GM23338 (cell line): ENCODE measurements around the gene OR14C36. TPM values are rescaled to one million over a fixed set of nuclear protein-coding genes. Genes with fewer than 3 reads are reported as not detected.

Experiments used
- ATAC-seq: fragments of 200-7000 bp; cut with Tn5 transposase; 3 replicates; pipeline ENCODE4 v1.9.1; 2020
- DNase-seq: peaks from one replicate; pipeline ENCODE4 v3.0.0-alpha.2; 2015; ENCODE audit warnings: low spot score
- H2AFZ ChIP-seq: fragments of 200-600 bp; sonication (generic); 2 replicates; pipeline ENCODE4 v1.8.0; 2016; ENCODE audit warnings: antibody characterized with exemption, mild to moderate bottlenecking, moderate library complexity
- H3F3A ChIP-seq: fragments of 200-600 bp; sonication (generic); replicated peaks from 2 replicates; pipeline ENCODE4 v1.8.0; 2017; ENCODE audit warnings: antibody characterized with exemption, mixed run types, low read depth
- H3K27ac ChIP-seq: fragments of 200-600 bp; sonication (generic); 2 replicates; pipeline ENCODE4 v1.6.1; 2016; ENCODE audit warnings: low read depth
- H3K27me3 ChIP-seq: fragments of 200-600 bp; sonication (generic); 2 replicates; pipeline ENCODE4 v1.8.0; 2016; ENCODE audit warnings: mild to moderate bottlenecking, mixed run types, moderate library complexity; ENCODE audit not compliant: insufficient read depth
- H3K36me3 ChIP-seq: fragments of 200-600 bp; sonication (generic); 2 replicates; pipeline ENCODE4 v1.8.0; 2016; ENCODE audit warnings: mild to moderate bottlenecking; ENCODE audit not compliant: insufficient read depth
- H3K4me1 ChIP-seq: fragments of 200-600 bp; sonication (generic); 2 replicates; pipeline ENCODE4 v1.8.0; 2016; ENCODE audit warnings: mild to moderate bottlenecking, moderate library complexity; ENCODE audit not compliant: insufficient read depth
- H3K4me2 ChIP-seq: fragments of 200-600 bp; sonication (generic); 2 replicates; pipeline ENCODE4 v1.7.1; 2017; ENCODE audit warnings: mixed run types
- H3K4me3 ChIP-seq: fragments of 200-600 bp; sonication (generic); 2 replicates; pipeline ENCODE4 v1.6.1; 2016; ENCODE audit warnings: mixed run types
- H3K79me2 ChIP-seq: fragments of 200-600 bp; sonication (generic); replicated peaks from 2 replicates; pipeline ENCODE4 v1.8.0; 2017; ENCODE audit warnings: mild to moderate bottlenecking; ENCODE audit not compliant: insufficient read depth
- H3K9me2 ChIP-seq: fragments of 200-600 bp; sonication (generic); 2 replicates; pipeline ENCODE4 v1.8.0; 2017; ENCODE audit not compliant: insufficient read depth
- H4K20me1 ChIP-seq: fragments of 200-600 bp; sonication (generic); replicated peaks from 2 replicates; pipeline ENCODE4 v1.8.0; 2017; ENCODE audit warnings: mild to moderate bottlenecking; ENCODE audit not compliant: insufficient read depth
- H3K27ac Mint-ChIP-seq: 2 replicates; pipeline ENCODE4 v1.8.0; 2020; ENCODE audit warnings: inconsistent platforms, mild to moderate bottlenecking, moderate library complexity, mixed read lengths
- H3K27me3 Mint-ChIP-seq: 3 replicates; pipeline ENCODE4 v1.8.0; 2022; ENCODE audit warnings: low read depth, mild to moderate bottlenecking, moderate library complexity, mixed read lengths, inconsistent platforms; ENCODE audit not compliant: insufficient read depth, poor library complexity
- H3K36me3 Mint-ChIP-seq: 3 replicates; pipeline ENCODE4 v1.8.0; 2021; ENCODE audit warnings: low read depth, mild to moderate bottlenecking, inconsistent platforms, moderate library complexity, mixed read lengths
- H3K4me1 Mint-ChIP-seq: 3 replicates; pipeline ENCODE4 v1.8.0; 2020; ENCODE audit warnings: mild to moderate bottlenecking, inconsistent platforms, mixed read lengths
- H3K4me3 Mint-ChIP-seq: 3 replicates; pipeline ENCODE4 v1.8.0; 2021; ENCODE audit warnings: moderate library complexity, mild to moderate bottlenecking, inconsistent platforms, mixed read lengths
- H3K9me3 Mint-ChIP-seq: 3 replicates; pipeline ENCODE4 v1.8.0; 2020; ENCODE audit warnings: moderate library complexity, mild to moderate bottlenecking, inconsistent platforms, mixed read lengths
- CREB1 ChIP-seq: fragments of 250-450 bp; sonication (Bioruptor Pico); IDR thresholded peaks from 2 replicates; pipeline ENCODE4 v1.5.0; 2020; ENCODE audit warnings: low read depth, mild to moderate bottlenecking, moderate library complexity
- EZH2 ChIP-seq: fragments of 200-600 bp; sonication (generic); IDR thresholded peaks from one replicate; pipeline ENCODE4 v1.8.0; 2017; ENCODE audit warnings: antibody characterized with exemption, mild to moderate bottlenecking, low read depth; ENCODE audit not compliant: unreplicated experiment
- EZH2phosphoT487 ChIP-seq: fragments of 200-600 bp; sonication (generic); IDR thresholded peaks from one replicate; pipeline ENCODE4 v1.8.1; 2018; ENCODE audit warnings: antibody characterized with exemption; ENCODE audit not compliant: unreplicated experiment
- JUNB ChIP-seq: IDR thresholded peaks from one replicate; pipeline ENCODE4 v1.6.1; 2016; ENCODE audit warnings: antibody characterized with exemption; ENCODE audit not compliant: unreplicated experiment
- NANOG ChIP-seq: IDR thresholded peaks from 2 replicates; pipeline ENCODE4 v1.6.1; 2016; ENCODE audit warnings: antibody characterized with exemption, borderline replicate concordance
- POLR2AphosphoS5 ChIP-seq: IDR thresholded peaks from 2 replicates; pipeline ENCODE4 v1.6.1; 2016; ENCODE audit warnings: antibody characterized with exemption, low read depth
- STAT1 ChIP-seq: IDR thresholded peaks from one replicate; pipeline ENCODE4 v1.6.1; 2016; ENCODE audit warnings: antibody characterized with exemption; ENCODE audit not compliant: unreplicated experiment
- polyA plus RNA-seq: library from polyadenylated mRNA; unstranded; fragments of >200 nt; fragmentation: Nextera tagmentation; extraction: Ambion mirVana; gene quantifications from 2 replicates; pipeline ENCODE4 v1.2.1, GENCODE V29; 2016
- total RNA-seq: library from RNA; depleted of rRNA; stranded (reverse); fragments of >200 nt; shearing (Covaris generic); gene quantifications from 2 replicates; pipeline ENCODE4 v1.2.3, GENCODE V29; 2014
- TF ChIP-seq, protein P1 (sequence below): IDR thresholded peaks from 2 replicates; pipeline ENCODE4 v1.6.1; 2016; ENCODE audit warnings: antibody characterized with exemption
- TF ChIP-seq, protein P2 (sequence below), 2 experiments: fragments of 200-600 bp in 1 of 2; sonication (generic) in 1 of 2; conservative IDR thresholded peaks; 2 replicates each; pipeline versions ENCODE4 v1.5.1 to v1.6.1; 2016 to 2017; ENCODE audit warnings: antibody characterized with exemption in 2 of 2, low read depth in 2 of 2, mild to moderate bottlenecking in 2 of 2, moderate library complexity in 1 of 2
- TF ChIP-seq, protein P3 (sequence below): fragments of 250-450 bp; sonication (Bioruptor Pico); IDR thresholded peaks from 2 replicates; pipeline ENCODE4 v1.5.0; 2020; ENCODE audit warnings: mild to moderate bottlenecking, moderate library complexity
- TF ChIP-seq, protein P4 (sequence below): IDR thresholded peaks from one replicate; pipeline ENCODE4 v1.6.1; 2018; ENCODE audit warnings: antibody characterized with exemption; ENCODE audit not compliant: unreplicated experiment

OR14C36 gene
- total and polyA plus RNA-seq, 2 experiments from 2014 or later, result not detected

DNA sequence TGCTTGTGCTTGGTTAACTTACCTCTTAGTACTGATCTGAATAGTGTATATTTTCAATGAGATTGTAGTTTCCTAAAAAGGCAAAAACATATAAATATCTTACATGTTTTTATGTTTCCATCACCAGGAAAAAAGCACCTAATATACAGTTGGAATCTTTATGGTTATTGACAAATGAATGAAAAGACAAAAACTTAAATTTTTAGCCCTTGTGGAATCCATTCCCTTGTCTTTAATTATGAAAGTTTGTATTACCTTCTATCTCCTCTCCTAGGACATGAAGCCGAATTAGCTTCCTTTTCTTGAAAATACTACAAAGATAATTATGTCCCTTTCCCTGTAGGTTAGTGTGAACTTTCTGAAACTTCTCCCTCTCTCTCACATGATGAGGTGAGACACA lies 45.3 kb upstream of the OR14C36 start, which contains the start of gene OR2T12:
Gene OR2T12, minus strand, starts transcription at position 101 of the 400 bp plus-strand sequence. CDS start 7,846 bp downstream, outside the sequence.
- Histone ChIP-seq H3K4me2 (no peak within 1 kb of the TSS), H3K79me2 (no peaks in the 10 kb centered on the region), H3K9me2 (no peaks in the 10 kb centered on the region), H3K27me3 (no peaks in the 10 kb centered on the region), H3K27ac (no peak within 1 kb of the TSS), H3K4me1 (no peaks in the 10 kb centered on the region), H3K36me3 (0 out of 2 replicates have a peak, but pooled peaks cover 4% of the 10 kb centered on the region), H4K20me1 (no peaks in the 10 kb centered on the region), H3K4me3 (no peak within 1 kb of the TSS), H2AFZ (no peak within 1 kb of the TSS), H3F3A (no peaks in the 10 kb centered on the region)
- Mint-ChIP-seq H3K27ac (no peak within 1 kb of the TSS), H3K4me3 (no peak within 1 kb of the TSS), H3K4me1 (no peaks in the 10 kb centered on the region), H3K27me3 (peaks cover 2% of the 10 kb centered on the region), H3K36me3 (peaks cover 22% of the 10 kb centered on the region), H3K9me3 (peaks cover 79% of the 10 kb centered on the region)
- no peak for ATAC-seq
- TF ChIP-seq, protein P1, sequence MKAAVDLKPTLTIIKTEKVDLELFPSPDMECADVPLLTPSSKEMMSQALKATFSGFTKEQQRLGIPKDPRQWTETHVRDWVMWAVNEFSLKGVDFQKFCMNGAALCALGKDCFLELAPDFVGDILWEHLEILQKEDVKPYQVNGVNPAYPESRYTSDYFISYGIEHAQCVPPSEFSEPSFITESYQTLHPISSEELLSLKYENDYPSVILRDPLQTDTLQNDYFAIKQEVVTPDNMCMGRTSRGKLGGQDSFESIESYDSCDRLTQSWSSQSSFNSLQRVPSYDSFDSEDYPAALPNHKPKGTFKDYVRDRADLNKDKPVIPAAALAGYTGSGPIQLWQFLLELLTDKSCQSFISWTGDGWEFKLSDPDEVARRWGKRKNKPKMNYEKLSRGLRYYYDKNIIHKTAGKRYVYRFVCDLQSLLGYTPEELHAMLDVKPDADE, result no peak
- no peak for TF ChIP-seq POLR2AphosphoS5
- TF ChIP-seq STAT1, result no peak
- no peak for TF ChIP-seq NANOG
- TF ChIP-seq, protein P2, sequence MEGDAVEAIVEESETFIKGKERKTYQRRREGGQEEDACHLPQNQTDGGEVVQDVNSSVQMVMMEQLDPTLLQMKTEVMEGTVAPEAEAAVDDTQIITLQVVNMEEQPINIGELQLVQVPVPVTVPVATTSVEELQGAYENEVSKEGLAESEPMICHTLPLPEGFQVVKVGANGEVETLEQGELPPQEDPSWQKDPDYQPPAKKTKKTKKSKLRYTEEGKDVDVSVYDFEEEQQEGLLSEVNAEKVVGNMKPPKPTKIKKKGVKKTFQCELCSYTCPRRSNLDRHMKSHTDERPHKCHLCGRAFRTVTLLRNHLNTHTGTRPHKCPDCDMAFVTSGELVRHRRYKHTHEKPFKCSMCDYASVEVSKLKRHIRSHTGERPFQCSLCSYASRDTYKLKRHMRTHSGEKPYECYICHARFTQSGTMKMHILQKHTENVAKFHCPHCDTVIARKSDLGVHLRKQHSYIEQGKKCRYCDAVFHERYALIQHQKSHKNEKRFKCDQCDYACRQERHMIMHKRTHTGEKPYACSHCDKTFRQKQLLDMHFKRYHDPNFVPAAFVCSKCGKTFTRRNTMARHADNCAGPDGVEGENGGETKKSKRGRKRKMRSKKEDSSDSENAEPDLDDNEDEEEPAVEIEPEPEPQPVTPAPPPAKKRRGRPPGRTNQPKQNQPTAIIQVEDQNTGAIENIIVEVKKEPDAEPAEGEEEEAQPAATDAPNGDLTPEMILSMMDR (conservative IDR thresholded peaks at IDR 0.05; ENCODE audit: low read depth in 2 of 2), result no peak
- TF ChIP-seq JUNB, result no peak
- no peak for TF ChIP-seq EZH2phosphoT487
- no peak for TF ChIP-seq EZH2
- TF ChIP-seq, protein P3, sequence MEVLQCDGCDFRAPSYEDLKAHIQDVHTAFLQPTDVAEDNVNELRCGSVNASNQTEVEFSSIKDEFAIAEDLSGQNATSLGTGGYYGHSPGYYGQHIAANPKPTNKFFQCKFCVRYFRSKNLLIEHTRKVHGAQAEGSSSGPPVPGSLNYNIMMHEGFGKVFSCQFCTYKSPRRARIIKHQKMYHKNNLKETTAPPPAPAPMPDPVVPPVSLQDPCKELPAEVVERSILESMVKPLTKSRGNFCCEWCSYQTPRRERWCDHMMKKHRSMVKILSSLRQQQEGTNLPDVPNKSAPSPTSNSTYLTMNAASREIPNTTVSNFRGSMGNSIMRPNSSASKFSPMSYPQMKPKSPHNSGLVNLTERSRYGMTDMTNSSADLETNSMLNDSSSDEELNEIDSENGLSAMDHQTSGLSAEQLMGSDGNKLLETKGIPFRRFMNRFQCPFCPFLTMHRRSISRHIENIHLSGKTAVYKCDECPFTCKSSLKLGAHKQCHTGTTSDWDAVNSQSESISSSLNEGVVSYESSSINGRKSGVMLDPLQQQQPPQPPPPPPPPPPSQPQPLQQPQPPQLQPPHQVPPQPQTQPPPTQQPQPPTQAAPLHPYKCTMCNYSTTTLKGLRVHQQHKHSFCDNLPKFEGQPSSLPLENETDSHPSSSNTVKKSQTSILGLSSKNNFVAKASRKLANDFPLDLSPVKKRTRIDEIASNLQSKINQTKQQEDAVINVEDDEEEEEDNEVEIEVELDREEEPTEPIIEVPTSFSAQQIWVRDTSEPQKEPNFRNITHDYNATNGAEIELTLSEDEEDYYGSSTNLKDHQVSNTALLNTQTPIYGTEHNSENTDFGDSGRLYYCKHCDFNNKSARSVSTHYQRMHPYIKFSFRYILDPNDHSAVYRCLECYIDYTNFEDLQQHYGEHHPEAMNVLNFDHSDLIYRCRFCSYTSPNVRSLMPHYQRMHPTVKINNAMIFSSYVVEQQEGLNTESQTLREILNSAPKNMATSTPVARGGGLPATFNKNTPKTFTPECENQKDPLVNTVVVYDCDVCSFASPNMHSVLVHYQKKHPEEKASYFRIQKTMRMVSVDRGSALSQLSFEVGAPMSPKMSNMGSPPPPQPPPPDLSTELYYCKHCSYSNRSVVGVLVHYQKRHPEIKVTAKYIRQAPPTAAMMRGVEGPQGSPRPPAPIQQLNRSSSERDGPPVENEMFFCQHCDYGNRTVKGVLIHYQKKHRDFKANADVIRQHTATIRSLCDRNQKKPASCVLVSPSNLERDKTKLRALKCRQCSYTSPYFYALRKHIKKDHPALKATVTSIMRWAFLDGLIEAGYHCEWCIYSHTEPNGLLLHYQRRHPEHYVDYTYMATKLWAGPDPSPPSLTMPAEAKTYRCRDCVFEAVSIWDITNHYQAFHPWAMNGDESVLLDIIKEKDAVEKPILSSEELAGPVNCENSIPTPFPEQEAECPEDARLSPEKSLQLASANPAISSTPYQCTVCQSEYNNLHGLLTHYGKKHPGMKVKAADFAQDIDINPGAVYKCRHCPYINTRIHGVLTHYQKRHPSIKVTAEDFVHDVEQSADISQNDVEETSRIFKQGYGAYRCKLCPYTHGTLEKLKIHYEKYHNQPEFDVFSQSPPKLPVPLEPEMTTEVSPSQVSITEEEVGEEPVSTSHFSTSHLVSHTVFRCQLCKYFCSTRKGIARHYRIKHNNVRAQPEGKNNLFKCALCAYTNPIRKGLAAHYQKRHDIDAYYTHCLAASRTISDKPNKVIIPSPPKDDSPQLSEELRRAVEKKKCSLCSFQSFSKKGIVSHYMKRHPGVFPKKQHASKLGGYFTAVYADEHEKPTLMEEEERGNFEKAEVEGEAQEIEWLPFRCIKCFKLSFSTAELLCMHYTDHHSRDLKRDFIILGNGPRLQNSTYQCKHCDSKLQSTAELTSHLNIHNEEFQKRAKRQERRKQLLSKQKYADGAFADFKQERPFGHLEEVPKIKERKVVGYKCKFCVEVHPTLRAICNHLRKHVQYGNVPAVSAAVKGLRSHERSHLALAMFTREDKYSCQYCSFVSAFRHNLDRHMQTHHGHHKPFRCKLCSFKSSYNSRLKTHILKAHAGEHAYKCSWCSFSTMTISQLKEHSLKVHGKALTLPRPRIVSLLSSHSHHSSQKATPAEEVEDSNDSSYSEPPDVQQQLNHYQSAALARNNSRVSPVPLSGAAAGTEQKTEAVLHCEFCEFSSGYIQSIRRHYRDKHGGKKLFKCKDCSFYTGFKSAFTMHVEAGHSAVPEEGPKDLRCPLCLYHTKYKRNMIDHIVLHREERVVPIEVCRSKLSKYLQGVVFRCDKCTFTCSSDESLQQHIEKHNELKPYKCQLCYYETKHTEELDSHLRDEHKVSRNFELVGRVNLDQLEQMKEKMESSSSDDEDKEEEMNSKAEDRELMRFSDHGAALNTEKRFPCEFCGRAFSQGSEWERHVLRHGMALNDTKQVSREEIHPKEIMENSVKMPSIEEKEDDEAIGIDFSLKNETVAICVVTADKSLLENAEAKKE (CRISPR knock-in tag), result no peak
- TF ChIP-seq CREB1 (CRISPR knock-in tag), result no peak
- TF ChIP-seq, protein P4, sequence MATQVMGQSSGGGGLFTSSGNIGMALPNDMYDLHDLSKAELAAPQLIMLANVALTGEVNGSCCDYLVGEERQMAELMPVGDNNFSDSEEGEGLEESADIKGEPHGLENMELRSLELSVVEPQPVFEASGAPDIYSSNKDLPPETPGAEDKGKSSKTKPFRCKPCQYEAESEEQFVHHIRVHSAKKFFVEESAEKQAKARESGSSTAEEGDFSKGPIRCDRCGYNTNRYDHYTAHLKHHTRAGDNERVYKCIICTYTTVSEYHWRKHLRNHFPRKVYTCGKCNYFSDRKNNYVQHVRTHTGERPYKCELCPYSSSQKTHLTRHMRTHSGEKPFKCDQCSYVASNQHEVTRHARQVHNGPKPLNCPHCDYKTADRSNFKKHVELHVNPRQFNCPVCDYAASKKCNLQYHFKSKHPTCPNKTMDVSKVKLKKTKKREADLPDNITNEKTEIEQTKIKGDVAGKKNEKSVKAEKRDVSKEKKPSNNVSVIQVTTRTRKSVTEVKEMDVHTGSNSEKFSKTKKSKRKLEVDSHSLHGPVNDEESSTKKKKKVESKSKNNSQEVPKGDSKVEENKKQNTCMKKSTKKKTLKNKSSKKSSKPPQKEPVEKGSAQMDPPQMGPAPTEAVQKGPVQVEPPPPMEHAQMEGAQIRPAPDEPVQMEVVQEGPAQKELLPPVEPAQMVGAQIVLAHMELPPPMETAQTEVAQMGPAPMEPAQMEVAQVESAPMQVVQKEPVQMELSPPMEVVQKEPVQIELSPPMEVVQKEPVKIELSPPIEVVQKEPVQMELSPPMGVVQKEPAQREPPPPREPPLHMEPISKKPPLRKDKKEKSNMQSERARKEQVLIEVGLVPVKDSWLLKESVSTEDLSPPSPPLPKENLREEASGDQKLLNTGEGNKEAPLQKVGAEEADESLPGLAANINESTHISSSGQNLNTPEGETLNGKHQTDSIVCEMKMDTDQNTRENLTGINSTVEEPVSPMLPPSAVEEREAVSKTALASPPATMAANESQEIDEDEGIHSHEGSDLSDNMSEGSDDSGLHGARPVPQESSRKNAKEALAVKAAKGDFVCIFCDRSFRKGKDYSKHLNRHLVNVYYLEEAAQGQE, result no peak
- DNase-seq, result no peak
